Upper lobe of left lung (tissue), 6 donors: ENCODE measurements around the gene PRKCA. TPM values are rescaled to one million over a fixed set of nuclear protein-coding genes. Genes with fewer than 3 reads are reported as not detected.

Source experiments
- ATAC-seq, 2 donors: fragments of 200-7000 bp; cut with Tn5 transposase; one replicate each; pipeline ENCODE4 v1.9.1; 2022; ENCODE audit warnings: mild to moderate bottlenecking in 2 of 2, moderate library complexity in 2 of 2; ENCODE audit not compliant: low FRiP score in 2 of 2
- DNase-seq, 2 donors: peaks; one replicate each; pipeline ENCODE4 v3.0.0-alpha.2; 2019 to 2020
- H3K27ac ChIP-seq, 4 donors: fragments of 200-600 bp; sonication (generic); one replicate each; pipeline ENCODE4 v1.5.1; 2016 to 2019
- H3K27me3 ChIP-seq, 4 donors: fragments of 200-600 bp; sonication (generic); one replicate each; pipeline ENCODE4 v1.5.1; 2017 to 2019
- H3K36me3 ChIP-seq, 4 donors: fragments of 200-600 bp; sonication (generic); one replicate each; pipeline ENCODE4 v1.5.1; 2016 to 2019
- H3K4me1 ChIP-seq, 4 donors: fragments of 200-600 bp; sonication (generic); one replicate each; pipeline ENCODE4 v1.5.1; 2018 to 2019
- H3K4me3 ChIP-seq, 4 donors: fragments of 200-600 bp; sonication (generic); one replicate each; pipeline ENCODE4 v1.5.1; 2017 to 2019; ENCODE audit warnings: mild to moderate bottlenecking in 2 of 4, moderate library complexity in 1 of 4
- H3K9me3 ChIP-seq, 4 donors: fragments of 200-600 bp; sonication (generic); one replicate each; pipeline ENCODE4 v1.5.1; 2018 to 2019
- EP300 ChIP-seq, 4 donors: sonication (generic); formaldehyde crosslinking; IDR thresholded peaks; one replicate each; pipeline ENCODE4 v1.5.1; 2017; ENCODE audit warnings: antibody characterized with exemption in 4 of 4, control low read depth in 2 of 4
- POLR2A ChIP-seq, 4 donors: fragments of 450-650 bp; IDR thresholded peaks; one replicate each; pipeline ENCODE4 v1.5.1; 2016 to 2017; ENCODE audit warnings: antibody characterized with exemption in 4 of 4, mild to moderate bottlenecking in 2 of 4
- POLR2AphosphoS5 ChIP-seq, 2 donors: sonication (generic); formaldehyde crosslinking; IDR thresholded peaks; one replicate each; pipeline ENCODE4 v1.5.1; 2017; ENCODE audit warnings: antibody characterized with exemption in 2 of 2
- WGBS, 2 donors: methylation state at CpG; one replicate each; pipeline ENCODE4 v1.1.5; 2017 to 2018; 5-methylcytosine and 5-hydroxymethylcytosine counted together
- total RNA-seq, 6 donors: library from RNA; depleted of rRNA in 4 of 6; stranded (reverse); fragments of >200 nt in 4 of 6; gene quantifications; one replicate each; pipeline versions ENCODE4 v1.1.0 to v1.2.1, GENCODE V29; 2016 to 2021
- TF ChIP-seq, protein P1 (sequence below), 6 experiments: fragments of 450-650 bp in 4 of 6; fragments of 200-600 bp in 2 of 6; sonication (generic) in 2 of 6; IDR thresholded peaks; one replicate each; pipeline ENCODE4 v1.5.1; 2016 to 2019; ENCODE audit warnings: antibody characterized with exemption in 6 of 6
- donor health status: DM: no; HTN: no; CAD: no; lungs with moderate emphysema.
- donor health status: DM: no; HTN: yes; CAD: no; lungs with severe emphysema.

Gene PRKCA
- total RNA-seq, 6 donors from 2014 or later = 10.9 to 29.3 (median 18.0) TPM

DNA sequence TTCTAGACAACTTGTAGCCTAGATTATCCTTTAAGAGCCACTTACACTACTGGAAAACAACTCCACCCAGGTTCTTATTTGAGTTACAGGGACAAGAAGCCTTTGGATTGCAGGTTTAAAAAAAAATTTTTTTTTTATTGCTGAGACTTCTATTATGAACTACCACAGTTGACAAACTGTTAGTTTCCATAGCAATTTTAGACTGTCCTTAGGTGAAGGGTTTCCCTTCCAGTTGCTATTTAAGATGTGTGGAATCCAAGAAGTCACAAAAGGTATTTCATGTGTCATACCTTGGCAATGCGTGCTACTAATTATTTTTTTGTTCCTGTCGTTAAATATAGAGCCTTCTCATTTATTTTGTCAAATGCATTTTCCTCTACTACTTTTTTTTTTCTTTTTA, 253.2 kb downstream of the PRKCA start:
- WGBS, 2 donors = 67 to 73% methylated on average over 2 of the region's 2 CpGs
- no peak for ATAC-seq

GRCh38 chr17:66557200-66557599, 254.8 kb downstream of the PRKCA start:
- H3K4me1 ChIP-seq = no peaks in the 10 kb centered on the region
- H3K27me3 ChIP-seq = no peaks in the 10 kb centered on the region
- no peak for DNase-seq
- 89 to 92% methylated on average over 3 of the region's 3 CpGs for WGBS, 2 donors
- H3K27ac ChIP-seq = no peak overlapping the region
- no peaks in the 10 kb centered on the region for H3K36me3 ChIP-seq
- no peaks in the 10 kb centered on the region for H3K9me3 ChIP-seq
- no peak for ATAC-seq
- TF ChIP-seq POLR2AphosphoS5 (IDR thresholded peaks at IDR 0.05) = no peak
- TF ChIP-seq, protein P1, sequence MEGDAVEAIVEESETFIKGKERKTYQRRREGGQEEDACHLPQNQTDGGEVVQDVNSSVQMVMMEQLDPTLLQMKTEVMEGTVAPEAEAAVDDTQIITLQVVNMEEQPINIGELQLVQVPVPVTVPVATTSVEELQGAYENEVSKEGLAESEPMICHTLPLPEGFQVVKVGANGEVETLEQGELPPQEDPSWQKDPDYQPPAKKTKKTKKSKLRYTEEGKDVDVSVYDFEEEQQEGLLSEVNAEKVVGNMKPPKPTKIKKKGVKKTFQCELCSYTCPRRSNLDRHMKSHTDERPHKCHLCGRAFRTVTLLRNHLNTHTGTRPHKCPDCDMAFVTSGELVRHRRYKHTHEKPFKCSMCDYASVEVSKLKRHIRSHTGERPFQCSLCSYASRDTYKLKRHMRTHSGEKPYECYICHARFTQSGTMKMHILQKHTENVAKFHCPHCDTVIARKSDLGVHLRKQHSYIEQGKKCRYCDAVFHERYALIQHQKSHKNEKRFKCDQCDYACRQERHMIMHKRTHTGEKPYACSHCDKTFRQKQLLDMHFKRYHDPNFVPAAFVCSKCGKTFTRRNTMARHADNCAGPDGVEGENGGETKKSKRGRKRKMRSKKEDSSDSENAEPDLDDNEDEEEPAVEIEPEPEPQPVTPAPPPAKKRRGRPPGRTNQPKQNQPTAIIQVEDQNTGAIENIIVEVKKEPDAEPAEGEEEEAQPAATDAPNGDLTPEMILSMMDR (IDR thresholded peaks at IDR 0.05) = no peak
- no peak for TF ChIP-seq POLR2A (IDR thresholded peaks at IDR 0.05)
- TF ChIP-seq EP300 (IDR thresholded peaks at IDR 0.05) = no peak
- H3K4me3 ChIP-seq = no peak overlapping the region

More for the DNA sequence above, 253.2 kb downstream of the PRKCA start:
- Histone ChIP-seq H3K27ac (no peak overlapping the region), H3K36me3 (no peaks in the 10 kb centered on the region), H3K4me3 (no peak overlapping the region), H3K9me3 (no peaks in the 10 kb centered on the region), H3K27me3 (no peaks in the 10 kb centered on the region), H3K4me1 (no peaks in the 10 kb centered on the region)
- no peak for DNase-seq
- TF ChIP-seq, protein P1 (IDR thresholded peaks at IDR 0.05) = no peak
- TF ChIP-seq POLR2A (IDR thresholded peaks at IDR 0.05) (no peak), POLR2AphosphoS5 (IDR thresholded peaks at IDR 0.05) (no peak), EP300 (IDR thresholded peaks at IDR 0.05) (no peak)

- no peak for ATAC-seq
Measured at GRCh38 chr17:66557886-66558285, 255.5 kb downstream of the PRKCA start.

DNA sequence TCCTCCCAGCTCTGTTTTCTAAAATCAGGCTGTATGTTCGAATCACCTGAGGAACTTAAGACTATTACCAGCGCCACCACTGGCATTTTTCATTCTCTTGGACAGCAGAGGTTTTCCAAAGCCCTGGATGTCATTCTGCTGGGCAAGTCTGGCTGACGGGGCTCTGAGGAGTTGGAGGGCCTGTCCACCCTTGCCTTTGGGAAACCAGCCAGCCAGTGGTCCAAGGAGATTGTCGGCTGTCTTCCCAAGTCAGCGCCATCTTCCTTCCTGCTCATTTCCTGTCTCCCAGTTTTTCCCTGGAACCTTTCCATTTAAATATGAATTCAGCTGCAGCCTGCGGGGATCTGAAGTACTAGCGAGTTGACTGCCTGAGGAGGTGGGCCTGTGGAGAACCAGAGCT, 258.3 kb downstream of the PRKCA start:
- Histone ChIP-seq H3K4me1 (no peaks in the 10 kb centered on the region), H3K36me3 (no peaks in the 10 kb centered on the region), H3K9me3 (no peaks in the 10 kb centered on the region), H3K27me3 (no peaks in the 10 kb centered on the region), H3K27ac (no peak overlapping the region), H3K4me3 (no peak overlapping the region)
- no peak for ATAC-seq
- DNase-seq = no peak
- TF ChIP-seq EP300 (IDR thresholded peaks at IDR 0.05) = no peak
- 82 to 92% methylated on average over 7 of the region's 7 CpGs for WGBS, 2 donors

More at GRCh38 chr17:66557886-66558285, 255.5 kb downstream of the PRKCA start:
- Histone ChIP-seq H3K27ac (no peak overlapping the region), H3K4me3 (no peak overlapping the region), H3K4me1 (no peaks in the 10 kb centered on the region), H3K36me3 (no peaks in the 10 kb centered on the region), H3K27me3 (no peaks in the 10 kb centered on the region), H3K9me3 (no peaks in the 10 kb centered on the region)
- DNase-seq = no peak
- TF ChIP-seq POLR2A (IDR thresholded peaks at IDR 0.05) (no peak), EP300 (IDR thresholded peaks at IDR 0.05) (no peak)
- TF ChIP-seq, protein P1 (IDR thresholded peaks at IDR 0.05) = no peak
- 90 to 95% methylated on average over 8 of the region's 8 CpGs for WGBS, 2 donors

- DNase-seq = no peak
- no peak overlapping the region for H3K27ac ChIP-seq
- H3K36me3 ChIP-seq = no peaks in the 10 kb centered on the region
- TF ChIP-seq EP300 (IDR thresholded peaks at IDR 0.05) (no peak), POLR2AphosphoS5 (IDR thresholded peaks at IDR 0.05) (no peak), POLR2A (IDR thresholded peaks at IDR 0.05) (no peak)
- TF ChIP-seq, protein P1 (IDR thresholded peaks at IDR 0.05) = no peak
- no peaks in the 10 kb centered on the region for H3K27me3 ChIP-seq
- peaks cover 0 to under 1% (median 0%) of the 10 kb centered on the region in 4 donors for H3K4me1 ChIP-seq
- no peak overlapping the region for H3K4me3 ChIP-seq
- ATAC-seq = no peak
- no peaks in the 10 kb centered on the region for H3K9me3 ChIP-seq
Measured at GRCh38 chr17:66562119-66562518, 259.7 kb downstream of the PRKCA start.
